C4-2B (cell line): ENCODE results near the gene UBE2V1.

Source experiments
- ZFX ChIP-seq: fragments of 450-650 bp; IDR thresholded peaks from 2 replicates; pipeline ENCODE4 v1.6.1; 2017
- TF ChIP-seq, protein P1 (sequence below): fragments of 450-650 bp; conservative IDR thresholded peaks from 2 replicates; pipeline ENCODE4 v1.5.1; 2017; ENCODE audit warnings: mild to moderate bottlenecking

DNA sequence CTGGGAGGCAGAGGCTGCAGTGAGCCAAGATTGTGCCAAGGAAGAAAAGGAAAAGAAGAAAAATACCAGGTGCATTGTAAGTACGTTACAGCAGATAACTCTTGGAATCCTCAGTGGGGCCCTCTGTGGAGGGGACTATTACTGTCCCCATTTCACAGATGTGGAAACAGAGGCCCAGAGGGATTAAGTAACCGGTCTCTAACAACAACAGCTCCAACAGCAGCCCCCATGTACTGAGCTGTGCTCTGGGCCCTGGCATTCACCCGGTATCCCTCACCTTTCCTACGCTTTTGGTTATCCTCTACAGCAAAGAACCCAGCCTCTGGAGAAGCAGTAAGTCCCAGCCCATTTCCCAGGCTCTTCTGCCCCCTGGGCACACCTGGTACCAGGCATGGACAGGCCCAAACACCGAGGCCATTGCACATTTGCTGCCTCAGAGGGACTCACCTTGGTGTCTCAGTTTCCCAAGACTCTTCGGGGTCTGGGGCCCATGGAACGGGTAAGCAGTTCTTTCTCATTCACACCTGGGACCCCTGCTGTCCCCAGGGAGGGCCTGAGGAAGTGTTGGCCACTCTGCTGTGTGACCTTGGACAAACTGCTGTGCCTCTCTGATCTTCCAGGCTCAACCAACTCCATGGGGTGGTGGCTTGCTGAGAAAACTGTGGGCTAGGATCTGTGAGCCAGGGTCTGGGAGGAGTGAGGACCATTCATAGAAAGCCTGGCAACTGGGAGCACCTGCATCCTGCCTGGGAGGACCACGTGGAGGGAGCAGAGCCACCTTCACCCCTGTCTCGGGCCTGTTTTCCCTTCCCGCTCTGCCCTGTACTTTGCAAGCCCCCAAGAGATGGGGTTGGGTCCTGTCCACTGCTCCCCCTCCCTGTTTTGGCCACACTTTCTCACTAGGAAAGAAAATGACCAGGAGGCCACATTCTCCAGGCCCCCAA lies 70.3 kb downstream of the UBE2V1 start:
- TF ChIP-seq, protein P1, sequence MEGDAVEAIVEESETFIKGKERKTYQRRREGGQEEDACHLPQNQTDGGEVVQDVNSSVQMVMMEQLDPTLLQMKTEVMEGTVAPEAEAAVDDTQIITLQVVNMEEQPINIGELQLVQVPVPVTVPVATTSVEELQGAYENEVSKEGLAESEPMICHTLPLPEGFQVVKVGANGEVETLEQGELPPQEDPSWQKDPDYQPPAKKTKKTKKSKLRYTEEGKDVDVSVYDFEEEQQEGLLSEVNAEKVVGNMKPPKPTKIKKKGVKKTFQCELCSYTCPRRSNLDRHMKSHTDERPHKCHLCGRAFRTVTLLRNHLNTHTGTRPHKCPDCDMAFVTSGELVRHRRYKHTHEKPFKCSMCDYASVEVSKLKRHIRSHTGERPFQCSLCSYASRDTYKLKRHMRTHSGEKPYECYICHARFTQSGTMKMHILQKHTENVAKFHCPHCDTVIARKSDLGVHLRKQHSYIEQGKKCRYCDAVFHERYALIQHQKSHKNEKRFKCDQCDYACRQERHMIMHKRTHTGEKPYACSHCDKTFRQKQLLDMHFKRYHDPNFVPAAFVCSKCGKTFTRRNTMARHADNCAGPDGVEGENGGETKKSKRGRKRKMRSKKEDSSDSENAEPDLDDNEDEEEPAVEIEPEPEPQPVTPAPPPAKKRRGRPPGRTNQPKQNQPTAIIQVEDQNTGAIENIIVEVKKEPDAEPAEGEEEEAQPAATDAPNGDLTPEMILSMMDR = no peak
- TF ChIP-seq ZFX = no peak
